Activated CD4-positive, alpha-beta T cell treated with anti-CD3 and anti-CD28 coated beads, Interleukin-10, Interleukin-2, amounts not matched to agents 100 ng/mL and 50 ng/mL, durations not matched to agents 16 hours and 8 hours (primary cell): ENCODE data around the gene SLAMF9.

Experiments used
- DNase-seq: peaks from one replicate; pipeline ENCODE4 v3.0.0-alpha.2; 2020

The SLAMF9 gene

DNA sequence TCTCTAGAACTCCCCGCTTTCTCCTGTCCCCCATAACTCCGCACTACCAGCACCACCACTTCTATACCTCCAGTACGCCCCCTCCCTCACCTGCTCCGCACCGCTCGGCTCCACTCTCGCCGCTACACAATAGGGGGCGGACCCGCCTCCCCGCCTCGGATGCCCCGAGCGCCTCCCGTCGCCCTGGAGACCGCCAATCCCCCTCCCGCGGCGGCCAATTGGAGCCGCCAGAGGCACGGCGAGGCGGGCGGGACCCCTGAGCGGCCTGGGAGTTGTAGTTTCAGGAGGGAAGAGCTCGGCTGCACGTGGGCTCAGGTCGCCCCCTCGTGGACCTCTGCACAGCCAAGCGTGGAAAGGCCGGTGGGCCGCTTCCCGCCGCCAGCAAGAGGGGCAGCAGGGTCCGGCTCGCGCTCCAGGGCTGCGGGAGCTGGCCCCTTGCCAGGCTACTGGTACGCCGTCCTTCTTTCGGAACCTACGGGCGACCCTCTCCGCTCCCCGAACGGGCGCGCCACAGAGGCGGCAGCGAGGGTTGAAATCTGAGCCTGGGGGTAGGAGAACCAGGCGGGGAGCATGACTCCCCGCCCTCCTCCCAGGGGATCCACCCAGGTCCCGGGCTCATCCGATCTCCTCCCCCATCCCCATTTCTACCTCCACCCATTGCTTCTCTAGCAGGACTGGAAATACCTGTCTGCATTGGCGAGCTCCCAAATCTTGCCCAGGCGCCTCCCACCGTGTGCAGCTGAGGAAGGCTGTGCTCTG, 8.4 kb downstream of the SLAMF9 start, which contains the start of gene IGSF9:
IGSF9 (minus strand) TSS at position 131 of the 759 bp plus-strand sequence. CDS start 2,159 bp downstream, outside the sequence.
- peak; percentile 58 for DNase-seq

DNA sequence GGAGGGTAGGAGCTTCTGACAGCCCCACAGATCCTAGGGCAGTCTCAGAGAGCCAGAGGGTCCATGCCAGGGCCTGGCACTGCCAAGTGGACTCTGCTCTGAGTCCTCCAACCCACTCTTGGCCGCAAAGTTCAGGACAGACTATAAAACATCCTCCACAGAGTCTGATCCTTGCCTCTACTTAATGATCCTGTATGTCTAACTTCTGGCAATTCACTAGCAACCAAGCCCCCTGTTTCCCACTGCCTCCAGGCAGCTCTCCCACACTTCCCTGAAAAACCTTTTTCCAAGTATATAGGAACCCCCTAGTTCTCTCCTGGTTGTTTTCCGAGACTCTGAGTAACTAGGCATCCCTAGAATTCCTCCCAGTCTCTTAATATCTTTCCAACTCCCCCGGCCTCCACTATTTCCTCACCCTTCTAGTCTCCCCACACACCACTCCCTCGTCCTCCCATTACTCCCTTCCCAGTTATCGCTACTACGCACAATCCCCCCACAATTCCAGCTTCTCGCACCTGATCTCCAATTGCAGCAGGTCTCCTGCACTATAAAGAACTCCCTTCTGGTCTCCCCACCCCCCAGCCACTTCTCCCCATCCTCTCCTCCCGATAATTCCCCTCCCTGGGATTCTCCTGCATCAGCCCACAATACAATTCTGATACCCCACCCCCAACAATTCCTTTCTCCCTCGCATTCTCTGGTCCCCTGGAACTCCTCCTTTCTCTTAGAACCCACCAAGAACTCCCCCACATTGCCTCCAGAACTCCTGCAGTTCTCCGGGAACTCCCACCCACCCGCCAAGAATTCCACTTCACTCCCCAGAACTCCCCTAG, 9.2 kb downstream of the SLAMF9 start:
- DNase-seq, result no peak

DNA sequence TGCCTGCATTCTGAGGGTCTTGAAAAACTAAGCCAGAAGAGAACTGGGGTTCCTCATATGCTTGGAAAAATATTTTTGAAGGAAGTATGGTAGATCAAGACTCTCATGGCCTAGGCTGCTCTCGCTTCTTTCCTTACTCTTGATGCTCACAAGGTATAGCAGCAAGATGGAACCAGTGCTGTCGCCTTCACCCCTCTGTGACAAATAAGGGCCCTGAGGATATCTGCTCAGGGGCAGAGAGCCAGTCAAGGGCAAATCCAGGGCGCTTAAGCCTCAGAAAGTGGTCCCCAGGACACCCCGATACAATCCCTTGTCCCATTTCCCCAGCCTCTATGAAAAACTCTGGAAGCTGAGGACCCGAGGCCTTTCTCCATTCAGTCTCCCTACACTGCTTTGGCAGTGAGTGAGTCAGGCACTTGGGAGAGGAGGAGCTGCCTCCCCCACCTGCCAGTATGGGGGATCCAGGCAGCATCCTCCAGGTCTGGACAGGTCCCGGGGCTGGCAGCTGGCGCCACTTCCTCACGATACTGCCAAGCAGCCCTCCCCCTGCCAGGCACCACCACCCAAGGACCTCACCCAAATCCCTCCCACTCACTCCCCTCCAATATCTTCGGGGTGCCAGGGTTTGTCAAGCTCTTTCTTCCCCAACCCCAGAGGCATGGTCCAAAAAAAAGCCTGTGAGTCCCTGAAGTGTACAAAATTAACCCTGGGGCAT, 10.0 kb downstream of the SLAMF9 start:
- no peak for DNase-seq

DNA sequence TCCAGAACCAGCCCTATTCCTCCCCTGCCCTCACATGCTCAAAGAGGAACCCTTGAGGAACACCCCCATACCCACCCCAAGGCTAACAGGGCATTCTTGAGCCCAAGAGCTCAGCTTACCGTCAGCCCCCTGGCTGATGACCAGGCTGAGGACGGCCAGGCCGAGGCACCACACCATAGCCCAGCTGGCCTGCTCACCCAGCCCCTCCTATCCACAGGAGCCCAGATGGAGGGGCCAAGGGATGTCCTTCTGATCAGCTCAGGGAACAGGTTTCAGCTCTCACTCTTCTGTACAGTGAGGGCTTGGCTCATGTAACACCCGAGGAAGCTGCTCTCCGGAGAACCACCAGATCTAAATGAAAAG, 10.8 kb downstream of the SLAMF9 start:
- DNase-seq, result no peak

DNA sequence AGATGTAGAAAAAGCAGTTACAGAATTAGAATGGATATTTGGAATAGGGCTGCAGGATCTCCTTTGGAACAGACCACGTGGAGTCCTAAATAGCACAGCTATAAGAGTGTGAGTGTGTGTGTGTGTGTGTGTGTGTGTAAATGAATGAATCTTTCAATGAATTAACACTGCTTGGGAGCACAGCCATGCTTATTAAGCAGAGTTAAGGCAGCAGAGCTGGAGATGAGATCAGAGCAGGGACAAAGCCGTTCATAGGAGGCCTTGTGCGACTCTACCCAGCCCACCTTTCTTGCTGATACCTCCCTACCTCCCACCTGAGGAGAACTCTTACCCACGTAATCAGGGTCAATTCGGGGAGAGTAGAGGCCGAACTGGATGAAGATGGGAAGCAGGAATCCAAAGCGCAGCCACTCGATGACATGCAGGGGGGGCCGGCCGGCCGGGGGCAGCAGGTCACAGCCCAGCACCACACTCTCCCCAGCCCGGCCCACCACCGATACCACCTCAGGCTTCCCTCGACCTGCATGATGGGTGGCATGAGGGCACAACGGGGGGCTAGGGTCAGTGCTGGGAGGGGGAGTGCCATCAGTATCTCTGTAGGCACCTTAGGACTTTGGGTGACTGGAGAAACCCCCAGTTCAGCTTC, 11.3 kb downstream of the SLAMF9 start:
- no peak for DNase-seq

DNA sequence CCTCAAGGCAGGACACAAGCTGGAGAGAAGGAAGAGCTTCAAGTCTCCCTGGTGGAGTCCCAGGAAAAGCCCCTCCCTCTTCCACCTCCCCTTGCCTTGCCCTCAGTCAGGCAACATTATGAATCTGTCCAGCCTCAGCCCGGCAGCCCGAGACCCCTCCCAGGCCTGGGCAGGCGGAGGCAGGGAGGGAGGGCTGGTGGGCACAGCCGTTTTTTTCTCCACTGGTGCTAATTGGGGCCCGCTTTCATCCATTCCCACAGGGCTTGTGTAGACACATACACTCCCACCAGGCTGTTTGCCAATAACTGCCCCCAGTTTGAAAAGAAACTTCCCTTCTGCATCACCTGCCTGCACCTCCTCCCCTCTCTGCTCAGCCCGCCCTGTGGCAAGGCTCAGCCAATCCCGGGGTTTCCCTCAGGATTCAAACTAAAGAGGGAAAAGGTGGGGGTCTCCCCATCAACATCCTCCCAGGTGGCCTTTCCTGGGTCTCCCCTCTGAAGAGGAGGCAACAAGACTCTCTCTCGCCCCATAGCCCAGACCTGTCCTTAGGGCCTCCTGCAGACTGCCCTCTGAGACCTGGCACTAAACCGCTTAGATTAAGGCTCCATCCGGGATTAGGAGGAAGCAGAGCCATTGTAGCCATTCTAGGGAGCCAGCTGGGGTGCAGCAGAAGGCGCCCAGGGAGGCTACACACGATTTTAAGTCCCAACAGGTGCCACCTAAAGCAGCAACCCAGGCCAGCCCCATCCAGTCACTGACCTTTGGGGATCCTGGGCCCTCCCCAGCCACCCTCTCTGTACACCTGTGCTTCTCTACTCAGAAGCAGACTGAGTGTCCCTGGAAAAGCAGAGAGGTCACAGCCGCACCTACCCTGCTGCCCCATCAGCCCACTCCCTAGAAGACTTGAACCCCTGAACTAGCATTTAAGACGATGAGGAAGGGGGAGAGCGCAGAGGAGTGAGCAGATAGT, 12.2 kb downstream of the SLAMF9 start:
- no peak for DNase-seq

DNA sequence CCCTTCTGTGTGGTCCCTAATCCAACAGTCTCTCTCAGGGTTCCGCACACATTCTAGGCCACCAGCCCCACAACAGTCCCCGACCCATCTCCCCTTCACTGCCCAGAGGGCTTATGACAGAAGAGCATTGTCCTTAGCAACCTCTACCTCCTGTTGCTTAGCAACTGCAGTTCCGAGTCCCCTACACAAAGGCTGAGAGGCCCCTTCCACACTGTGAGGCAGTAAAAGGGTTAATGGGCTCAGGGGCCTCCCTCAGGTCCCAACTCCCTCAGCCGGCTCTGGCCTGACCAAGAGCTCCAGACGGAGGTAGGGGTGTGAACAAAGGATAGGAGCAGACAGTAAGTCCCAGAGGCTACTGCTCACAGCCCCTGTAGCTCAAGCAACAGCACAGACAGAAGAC, 12.9 kb downstream of the SLAMF9 start:
- no peak for DNase-seq

DNA sequence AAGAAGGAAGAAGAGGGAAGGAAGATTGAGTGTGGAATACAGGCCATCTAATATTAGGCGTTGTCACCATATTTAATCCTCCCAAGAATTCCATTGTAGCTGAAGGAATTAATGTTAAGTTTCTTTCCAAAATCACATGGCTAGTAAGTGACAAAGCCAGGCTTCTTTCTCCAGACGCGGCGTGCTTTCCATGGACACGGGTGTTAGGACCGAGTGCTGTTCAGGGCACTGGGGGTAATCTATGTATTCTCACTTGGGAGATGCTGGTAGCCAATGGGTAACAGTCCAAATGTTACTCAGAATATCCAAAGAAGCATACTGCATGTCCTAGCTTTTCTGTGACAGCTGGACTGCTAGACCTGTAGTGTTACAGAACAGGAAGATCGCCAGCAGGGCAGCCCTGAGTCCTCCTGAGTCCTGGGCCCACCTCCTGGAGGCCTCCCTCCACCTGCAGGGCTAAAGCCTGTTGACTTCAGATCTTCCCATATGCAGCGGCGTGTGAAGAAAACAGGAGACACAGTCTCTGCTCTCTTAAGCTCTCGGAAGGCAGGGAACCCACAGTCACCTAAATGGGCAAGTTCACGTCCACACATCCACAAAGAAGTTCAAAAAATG, 13.9 kb downstream of the SLAMF9 start:
- no peak for DNase-seq

DNA sequence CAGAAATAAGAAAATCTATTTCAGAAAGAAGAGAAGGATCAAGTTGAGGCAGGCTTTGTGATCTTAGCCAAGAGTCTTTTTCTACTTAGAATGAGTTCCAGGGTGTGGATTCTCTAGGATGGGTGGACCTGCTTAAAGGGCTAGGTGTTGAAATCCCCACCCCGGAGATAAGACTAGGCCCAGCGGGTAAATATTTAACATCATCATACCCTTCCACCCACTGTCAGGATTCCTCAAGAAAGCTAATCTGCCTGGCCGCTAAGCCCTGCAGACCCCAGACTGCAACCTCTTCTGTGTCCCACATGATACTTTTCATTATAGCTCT, 14.4 kb downstream of the SLAMF9 start:
- DNase-seq, result no peak

DNA sequence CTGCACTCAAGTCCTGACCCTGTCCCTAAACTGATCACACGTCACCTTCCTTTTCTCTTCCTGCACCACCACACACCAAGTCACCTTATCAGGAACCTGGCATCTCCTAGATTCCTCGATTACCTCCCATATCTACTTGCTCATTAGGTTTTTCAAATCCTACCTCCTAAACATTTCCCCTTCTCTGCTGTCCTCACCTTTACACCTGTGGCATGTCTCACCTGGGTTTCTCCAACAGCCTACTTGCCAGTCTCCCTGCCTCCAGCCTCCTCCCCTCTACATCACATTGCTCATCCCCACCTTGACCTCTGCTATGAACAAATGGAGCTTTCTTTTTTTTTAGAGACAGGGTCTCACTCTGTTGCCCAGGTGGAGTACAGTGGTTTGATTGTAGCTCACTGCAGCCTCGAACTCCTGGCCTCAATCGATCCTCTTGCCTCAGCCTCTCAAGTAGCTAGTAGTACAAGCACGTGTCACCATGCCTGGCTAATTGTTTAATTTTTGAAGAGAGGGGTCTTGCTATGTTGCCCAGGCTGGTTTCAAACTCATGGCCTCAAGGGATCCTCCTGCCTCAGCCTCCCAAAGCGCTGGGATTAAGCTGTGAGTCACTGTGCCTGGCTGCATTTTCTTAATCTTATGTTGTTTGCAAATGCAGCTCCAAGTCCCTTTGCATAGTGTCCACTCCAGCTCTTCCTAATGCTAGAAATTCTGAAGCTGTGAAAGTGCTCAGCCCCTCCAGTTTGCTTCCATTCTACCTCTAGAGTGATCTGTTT, 14.9 kb downstream of the SLAMF9 start:
- DNase-seq, result no peak

DNA sequence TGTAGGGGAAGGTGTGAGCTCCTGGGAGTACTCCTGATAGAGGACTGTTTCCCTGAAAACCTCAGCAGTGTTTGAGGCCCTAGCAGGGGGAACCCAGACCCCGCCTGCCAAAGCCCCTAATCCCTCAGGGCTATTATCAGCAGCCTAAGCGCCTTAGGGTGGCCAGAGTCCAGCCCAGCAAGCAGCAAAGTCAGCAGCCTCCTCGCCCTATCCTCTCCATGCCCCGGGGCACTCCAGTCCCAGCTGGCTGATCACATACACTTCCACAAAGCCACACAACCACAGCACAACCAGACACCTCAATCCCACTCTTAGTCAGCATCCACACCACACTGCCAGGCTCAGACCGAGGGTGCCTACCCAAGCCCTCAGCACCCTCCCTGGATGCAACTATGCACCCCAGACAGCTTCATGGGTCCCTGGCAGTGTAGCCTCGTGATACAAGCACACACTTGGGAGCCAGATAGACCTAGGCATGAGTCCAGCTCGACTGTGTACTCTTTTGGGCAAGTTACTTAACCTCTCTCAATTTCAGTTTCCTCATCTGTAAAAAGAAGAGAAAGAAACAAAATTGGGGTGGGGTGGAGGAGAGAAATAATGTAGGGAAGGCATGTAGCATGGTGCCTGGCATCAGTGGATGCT, 15.7 kb downstream of the SLAMF9 start:
- peak; percentile 57 for DNase-seq

DNA sequence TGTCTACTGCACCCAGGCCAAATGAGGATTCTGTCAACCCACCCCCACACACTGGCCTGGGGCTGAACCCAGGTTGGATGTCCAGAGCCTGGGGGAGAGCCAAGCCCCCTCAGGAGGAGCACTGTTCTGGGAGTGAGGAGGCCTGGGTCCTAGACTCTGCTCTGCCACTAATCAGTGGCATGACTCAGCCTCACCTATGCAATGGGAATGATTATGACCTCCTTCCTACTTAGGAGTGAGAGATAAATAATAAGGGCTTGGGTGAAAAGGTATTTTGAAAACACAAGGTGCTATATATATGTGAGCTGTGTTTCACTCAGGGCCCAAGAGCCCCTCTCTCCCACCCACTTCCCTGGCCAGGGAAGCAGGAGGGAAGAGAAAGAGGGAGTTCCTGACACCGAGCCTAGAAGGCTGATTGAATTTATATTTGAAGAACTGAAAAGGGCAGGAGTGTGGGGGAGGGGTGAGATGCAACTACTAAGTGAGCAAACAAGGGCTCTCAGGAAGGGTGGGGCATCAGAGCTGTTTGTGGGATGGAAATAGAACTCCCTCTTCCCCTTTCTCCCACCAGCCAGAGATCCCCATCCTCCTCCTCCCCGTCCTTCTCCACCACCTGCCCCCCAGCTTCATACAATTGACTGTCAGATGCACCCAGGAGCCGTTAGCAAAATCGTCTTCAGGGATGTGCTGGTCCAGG, 16.8 kb downstream of the SLAMF9 start:
- no peak for DNase-seq

DNA sequence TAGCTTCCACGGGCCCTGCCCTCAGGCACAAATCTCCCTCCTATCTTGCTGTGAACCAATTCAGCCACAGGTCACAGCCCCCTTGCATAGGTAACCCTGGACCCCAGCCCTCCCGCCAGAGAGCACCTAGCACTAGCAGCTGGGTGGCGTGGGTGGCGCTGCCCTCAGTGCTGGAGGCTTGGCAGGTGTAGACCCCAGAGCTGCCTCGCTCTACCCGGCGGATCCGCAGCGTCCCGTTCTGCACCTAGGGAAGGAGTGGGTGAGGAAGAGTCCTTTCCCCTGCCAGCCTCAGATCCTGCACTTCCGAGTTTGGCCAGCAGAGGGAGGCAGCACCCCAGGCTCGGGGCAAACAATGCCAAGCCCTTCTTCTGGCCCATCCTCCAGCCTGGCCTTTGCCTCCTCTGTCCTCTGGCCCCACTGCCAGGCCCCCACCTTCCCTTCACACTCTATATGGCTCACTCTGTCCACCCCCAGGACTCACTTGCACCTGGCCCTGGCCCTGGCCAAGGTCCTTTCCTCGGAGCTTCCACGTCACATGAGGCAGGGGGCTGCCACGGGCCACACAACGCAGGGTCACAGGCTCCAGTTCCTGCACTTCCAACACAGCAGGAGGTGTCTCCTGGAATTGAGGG, 17.6 kb downstream of the SLAMF9 start:
- DNase-seq, result peak; percentile 84

DNA sequence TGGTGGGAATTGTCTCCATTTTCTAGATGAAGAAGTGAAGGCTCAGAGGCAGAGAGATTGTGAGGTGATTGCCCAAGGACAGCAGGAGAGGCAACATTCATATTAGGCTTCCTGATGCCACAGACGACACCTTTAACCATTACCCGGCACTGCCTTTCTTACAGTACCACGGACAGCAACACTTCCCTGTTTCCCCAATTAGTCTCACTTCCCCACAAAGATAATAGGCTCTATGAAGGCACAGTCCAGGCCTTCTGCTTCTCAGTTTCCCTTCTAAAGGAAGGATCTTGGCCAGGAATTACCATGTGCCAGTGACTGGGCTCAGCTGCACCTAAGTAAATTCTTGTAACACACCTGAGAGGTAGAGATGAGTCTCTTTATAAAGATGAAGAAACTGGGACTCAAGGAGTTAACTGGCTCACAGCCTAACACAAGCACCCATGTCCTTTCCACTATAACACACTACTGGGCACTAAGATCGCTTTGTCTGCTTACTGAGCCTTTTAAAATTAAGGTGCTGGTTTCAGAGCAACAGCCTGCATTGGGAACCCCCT, 18.2 kb downstream of the SLAMF9 start:
- no peak for DNase-seq

DNA sequence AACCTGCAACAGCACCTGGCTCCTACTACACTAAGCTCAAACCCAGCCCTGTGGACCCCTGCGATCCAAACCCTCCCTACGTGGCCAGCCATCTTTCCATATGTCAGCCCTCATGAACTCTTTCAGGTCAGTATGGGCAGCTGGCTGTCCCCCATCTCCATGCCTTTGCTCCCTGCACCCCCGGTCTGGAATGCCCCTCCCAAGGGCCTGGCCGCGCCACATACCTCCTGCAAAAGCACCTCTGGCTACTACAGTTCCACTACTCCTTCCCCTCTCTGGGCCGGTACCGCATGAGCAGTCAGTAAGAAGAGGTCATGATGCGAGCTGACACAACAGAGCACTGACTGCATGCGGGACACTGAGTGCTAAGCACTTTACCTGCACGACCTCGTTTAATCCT, 18.7 kb downstream of the SLAMF9 start:
- no peak for DNase-seq

DNA sequence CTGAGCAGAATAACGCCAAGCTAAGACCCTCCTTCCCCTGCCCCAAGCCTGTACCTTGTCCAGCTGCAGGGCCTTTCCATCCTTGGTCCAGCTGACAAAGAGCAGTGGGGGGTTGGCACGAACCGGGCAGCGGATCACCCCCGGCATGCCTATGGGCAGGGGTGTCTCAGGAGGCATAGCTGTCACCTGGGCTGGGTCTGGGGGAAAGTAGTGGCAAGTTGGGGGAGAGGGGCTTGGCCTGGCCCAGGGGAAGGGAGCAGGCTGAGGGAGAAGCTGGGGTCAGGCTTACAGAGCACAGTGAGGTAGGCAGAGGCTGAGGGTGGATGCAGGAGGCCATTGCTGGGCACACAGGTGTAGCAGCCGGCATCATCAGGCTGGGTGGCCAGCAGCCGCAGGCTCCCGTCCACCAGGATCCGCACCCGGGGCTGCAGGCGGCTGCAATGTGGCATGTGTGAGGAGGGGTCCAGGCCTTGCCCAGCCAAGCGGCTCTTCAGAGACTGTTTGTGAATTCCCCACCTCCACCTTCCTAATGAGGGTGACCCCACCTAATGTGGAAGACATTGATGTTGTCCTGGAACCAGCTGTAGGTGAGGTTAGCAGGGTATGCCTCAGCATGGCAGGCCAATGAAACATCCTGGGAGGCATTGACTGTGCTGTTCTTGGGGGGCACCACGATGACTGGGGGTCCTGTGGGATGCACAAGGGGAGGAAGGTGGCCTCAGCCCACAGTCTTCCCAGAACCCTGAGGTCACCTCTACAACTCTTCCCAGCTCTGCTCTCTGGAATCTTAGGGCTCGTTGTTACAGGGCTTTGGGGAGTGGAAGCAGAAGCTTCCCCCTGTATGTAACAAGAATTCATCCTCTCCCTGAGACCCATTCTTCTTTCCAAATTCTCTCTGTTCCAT, 19.6 kb downstream of the SLAMF9 start:
- no peak for DNase-seq

DNA sequence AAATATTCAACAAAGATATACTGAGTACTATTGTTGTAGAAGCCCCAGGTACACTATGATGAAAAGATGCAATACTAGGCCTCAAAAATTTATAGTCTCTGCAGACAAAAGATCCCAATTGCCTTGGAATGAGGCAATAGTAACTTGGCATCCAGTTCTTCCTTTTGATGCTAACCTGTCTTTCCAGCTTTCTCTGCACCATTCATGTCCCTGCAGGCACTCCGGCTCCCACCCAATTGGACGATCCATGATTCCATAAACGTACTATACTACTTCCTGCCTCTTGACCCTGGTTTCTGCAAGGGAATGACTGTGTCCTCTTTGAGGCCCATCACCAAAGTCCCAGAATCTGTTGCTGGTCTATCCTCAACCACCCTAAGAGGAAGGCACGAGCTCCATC, 20.7 kb downstream of the SLAMF9 start:
- no peak for DNase-seq
